GM19395 (cell line): ENCODE data around the gene ADGRF3.
"Not testable (repeated sequence)": the region's sequence is repeated elsewhere in the genome, so short reads cannot be mapped to it uniquely, and the experiment has no call there.

Source experiments
- ATAC-seq: cut with Tn5 transposase; IDR thresholded peaks from one replicate; pipeline ENCODE4 v1.9.1; 2021; ENCODE audit warnings: mild to moderate bottlenecking, moderate library complexity; ENCODE audit not compliant: unreplicated experiment

The ADGRF3 gene

GRCh38 chr2:26283606-26284005, 63.0 kb downstream of the ADGRF3 start:
- no peak for ATAC-seq

DNA sequence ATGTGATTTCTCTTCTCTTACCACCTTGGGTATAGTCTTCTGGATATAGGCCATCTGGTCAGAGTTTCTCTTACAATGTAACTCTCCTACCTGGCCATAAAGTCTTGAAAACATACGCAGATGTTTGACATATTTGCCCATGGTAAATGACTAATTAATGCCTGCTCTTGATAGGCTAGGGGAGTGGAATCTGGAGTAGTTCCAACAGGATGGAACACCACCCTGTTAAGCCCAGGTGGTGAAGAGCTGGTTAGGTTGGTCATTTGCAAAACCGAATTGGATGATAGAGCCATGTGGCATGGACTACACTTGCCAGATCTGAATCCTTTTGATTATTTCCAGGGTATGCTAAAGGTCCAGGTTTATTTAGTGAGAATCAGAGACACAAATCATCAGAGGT, 65.4 kb downstream of the ADGRF3 start:
- no peak for ATAC-seq

- no peak for ATAC-seq
Observed at GRCh38 chr2:26279886-26280285, 66.7 kb downstream of the ADGRF3 start.

DNA sequence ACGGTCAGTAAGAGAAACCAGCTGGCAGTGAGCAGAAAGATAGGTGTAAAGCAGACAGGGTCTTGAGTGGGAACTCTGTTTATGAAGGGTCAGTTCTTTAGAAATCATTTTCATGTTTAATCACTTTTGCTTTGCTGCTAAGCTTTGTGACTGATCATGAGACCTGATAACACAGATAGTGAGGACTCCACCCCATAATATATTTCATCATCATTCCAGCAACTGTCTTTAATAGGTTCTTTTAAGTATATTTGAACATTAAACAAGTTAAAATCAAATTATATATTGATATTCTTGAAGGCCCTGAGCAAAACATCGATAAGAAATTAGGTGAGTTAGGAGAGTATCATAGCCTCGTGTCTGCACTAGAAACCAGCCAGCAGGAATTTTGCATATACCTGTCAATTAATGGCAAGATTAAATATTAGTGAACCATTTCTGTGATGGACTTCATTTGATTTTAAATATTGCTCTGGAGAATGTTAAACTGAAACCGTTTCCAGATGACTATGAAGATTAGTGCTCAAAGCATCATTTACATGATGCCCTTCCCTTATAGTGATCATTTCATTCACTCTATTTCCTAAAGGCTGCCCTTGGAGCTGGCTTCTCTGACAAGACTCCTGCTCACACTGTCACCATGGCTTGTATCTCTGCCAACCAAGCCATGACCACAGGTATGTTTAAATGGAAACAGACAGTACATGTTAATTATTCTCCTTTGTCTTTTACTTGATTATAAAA, 69.9 kb downstream of the ADGRF3 start:
- no peak for ATAC-seq

GRCh38 chr2:26274058-26274613, 72.5 kb downstream of the ADGRF3 start:
- ATAC-seq, result no peak

DNA sequence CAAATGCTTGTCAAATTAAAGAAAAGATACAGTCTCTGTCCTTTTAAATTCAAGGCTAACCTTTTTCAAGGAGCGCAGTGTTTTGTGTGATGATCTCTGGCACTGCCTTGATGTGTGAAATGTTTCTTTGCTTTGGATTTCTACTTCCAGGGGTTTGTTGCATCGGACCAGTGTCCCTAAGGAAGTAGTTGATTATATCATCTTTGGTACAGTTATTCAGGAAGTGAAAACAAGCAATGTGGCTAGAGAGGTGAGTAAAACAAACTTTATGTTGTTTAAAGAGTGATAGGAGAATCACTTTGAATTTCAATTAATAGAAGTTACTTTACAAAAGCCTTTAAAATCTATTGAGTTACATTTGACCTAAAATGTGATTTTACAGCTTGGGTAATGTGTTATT, 73.1 kb downstream of the ADGRF3 start:
- ATAC-seq, result no peak

DNA sequence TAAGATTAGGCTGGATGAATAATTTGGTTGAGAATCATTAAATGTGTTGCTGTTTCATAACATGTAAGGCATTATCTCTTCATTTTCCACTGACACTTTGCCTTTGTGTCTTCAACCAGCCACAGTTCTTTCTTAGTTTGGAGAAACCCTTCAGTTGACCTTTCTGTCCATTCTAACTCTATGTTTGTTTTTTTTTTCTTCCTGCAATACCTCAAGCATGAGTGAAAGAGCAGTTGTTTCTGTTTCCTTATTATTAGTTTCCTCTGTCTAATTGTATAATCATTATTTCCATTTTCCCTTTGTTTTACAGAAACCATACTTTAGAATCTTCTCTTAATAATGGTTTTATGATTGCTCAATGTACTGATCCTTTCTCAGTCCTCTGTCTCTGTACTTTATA, 76.2 kb downstream of the ADGRF3 start:
- no peak for ATAC-seq

- ATAC-seq, result no peak
Observed at GRCh38 chr2:26269571-26270158, 76.9 kb downstream of the ADGRF3 start.

DNA sequence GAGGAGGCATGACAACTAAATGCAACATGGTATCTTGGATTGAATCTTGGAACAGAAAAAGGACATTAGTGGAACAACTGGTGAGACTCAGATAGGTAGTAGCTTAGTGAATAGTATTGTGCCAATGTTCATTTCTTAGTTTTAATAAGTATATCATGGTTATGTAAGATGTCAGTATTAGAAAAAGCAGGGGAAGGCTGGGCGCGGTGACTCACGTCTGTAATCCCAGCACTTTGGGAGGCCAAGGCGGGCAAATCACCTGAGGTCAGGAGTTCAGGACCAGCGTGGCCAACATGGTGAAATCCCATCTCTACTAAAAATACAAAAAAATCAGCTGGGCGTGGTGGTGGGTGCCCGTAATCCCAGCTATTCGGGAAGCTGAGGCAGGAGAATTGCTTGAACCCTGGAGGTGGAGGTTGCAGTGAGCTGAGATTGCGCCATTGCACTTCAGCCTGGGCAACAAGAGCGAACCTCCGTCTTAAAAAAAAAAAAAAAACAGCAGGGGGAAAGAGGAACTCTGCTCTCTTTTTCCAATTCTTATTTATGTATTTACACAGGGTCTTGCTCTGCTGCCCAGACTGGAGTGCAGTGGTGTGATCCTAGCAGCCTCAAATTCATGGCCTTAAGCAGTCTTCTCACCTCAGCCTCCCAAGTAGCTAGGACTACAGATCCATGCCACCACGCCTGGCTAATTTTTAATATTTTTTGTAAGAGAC, 77.8 kb downstream of the ADGRF3 start:
- ATAC-seq, result not testable (repeated sequence)

DNA sequence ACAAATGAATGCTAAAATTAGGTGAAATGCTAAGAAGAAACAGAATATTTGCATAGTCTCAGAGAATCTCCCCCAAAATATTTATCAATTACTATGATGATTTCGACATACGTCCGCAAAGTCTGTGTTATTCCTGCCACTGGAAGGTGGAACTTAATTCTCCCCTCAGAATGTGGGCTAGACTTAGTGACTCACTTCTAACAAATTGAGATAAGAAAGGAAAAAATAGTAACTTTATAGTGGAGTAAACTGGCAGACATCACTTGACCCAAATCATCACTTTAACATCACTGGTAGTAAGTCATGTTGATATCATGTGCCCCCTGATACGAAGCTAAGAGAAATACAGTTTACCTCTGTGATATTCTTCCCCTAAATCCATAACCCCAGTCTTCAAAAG, 78.4 kb downstream of the ADGRF3 start:
- no peak for ATAC-seq

DNA sequence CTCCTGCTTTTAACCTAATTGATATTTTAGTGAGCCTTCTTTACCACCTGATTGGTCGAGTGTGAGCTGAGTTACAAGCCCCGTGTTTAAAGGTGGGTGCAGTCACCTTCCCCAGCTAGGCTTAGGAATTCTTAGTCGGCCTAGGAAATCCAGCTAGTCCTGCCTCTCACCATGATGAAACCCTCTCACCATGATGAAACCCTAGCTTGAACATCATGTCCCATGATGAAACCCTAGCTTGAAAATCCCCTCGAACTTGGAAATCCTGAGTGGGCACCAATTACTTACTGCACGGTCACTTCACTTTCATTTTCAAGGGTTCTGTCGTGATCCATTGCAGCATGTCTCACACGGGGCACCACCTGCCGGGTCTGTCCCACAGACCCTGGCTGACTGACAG, 87.8 kb downstream of the ADGRF3 start:
- not testable (repeated sequence) for ATAC-seq
